ENCODE results near the gene SLC12A2. TPM values are rescaled to one million over a fixed set of nuclear protein-coding genes. Genes with fewer than 3 reads are reported as not detected.

SLC12A2 gene
- total and polyA plus RNA-seq, 2 donors from 2014 or later, result 3.8 to 21.0 TPM

GRCh38 chr5:128109766-128110165 lies 26.2 kb downstream of the SLC12A2 start:
- no peak for FAIRE-seq
- TF ChIP-seq, protein P1, sequence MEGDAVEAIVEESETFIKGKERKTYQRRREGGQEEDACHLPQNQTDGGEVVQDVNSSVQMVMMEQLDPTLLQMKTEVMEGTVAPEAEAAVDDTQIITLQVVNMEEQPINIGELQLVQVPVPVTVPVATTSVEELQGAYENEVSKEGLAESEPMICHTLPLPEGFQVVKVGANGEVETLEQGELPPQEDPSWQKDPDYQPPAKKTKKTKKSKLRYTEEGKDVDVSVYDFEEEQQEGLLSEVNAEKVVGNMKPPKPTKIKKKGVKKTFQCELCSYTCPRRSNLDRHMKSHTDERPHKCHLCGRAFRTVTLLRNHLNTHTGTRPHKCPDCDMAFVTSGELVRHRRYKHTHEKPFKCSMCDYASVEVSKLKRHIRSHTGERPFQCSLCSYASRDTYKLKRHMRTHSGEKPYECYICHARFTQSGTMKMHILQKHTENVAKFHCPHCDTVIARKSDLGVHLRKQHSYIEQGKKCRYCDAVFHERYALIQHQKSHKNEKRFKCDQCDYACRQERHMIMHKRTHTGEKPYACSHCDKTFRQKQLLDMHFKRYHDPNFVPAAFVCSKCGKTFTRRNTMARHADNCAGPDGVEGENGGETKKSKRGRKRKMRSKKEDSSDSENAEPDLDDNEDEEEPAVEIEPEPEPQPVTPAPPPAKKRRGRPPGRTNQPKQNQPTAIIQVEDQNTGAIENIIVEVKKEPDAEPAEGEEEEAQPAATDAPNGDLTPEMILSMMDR (IDR thresholded peaks at IDR 0.05; ENCODE audit: borderline replicate concordance, extremely low read depth, insufficient read depth), result no peak
- intact Hi-C loops (cut with DNase I), result no loop called here

DNA sequence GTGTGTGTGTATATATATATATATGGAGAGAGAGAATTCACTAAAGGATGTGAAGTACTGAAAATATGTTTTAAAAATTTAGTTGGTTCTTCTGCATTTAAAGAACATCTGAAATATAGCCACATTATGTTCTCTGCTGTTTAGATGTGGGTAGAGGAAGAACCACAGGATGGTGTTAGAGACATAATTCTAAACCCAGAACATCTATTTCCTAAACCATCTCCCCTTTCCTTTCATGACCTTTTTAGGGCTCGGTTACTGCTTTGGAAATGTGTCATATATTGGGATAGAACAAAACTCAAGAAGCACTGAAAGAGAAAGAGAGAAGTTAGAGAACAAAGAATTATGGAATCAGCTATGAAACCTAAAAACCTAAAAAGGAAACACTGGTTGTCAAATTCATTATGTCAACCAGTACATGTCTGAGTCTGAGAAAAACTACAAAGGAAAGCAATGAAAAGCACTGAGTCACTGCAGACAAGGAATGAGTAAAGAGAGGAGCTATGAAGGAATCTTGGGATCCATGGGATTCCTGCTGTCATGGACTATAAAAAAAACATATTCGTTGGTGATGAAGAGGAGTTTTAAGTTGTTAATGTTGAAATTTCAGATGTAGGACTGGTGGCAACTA lies 28.4 kb downstream of the SLC12A2 start:
- H3K4me3 ChIP-seq (ENCODE audit: low read length in 3 of 3), result no peak overlapping the region
- TF ChIP-seq, protein P1 (IDR thresholded peaks at IDR 0.05; ENCODE audit: borderline replicate concordance, extremely low read depth, insufficient read depth), result no peak
- no peak for DNase-seq
- FAIRE-seq, result no peak
- H3K36me3 ChIP-seq (ENCODE audit: control insufficient read depth in 2 of 3, insufficient read depth in 3 of 3, low read length in 3 of 3), result peaks cover 3 to 8% (median 6%) of the 10 kb centered on the region in 3 donors
- no peaks in the 10 kb centered on the region for H3K27me3 ChIP-seq (ENCODE audit: control insufficient read depth, insufficient read depth, low read length)
- no peak overlapping the region for H3K27ac ChIP-seq (ENCODE audit: low read depth in 2 of 2, low read length in 2 of 2)
- intact Hi-C loops (cut with DNase I), result no loop called here
- no peaks in the 10 kb centered on the region for H3K9me3 ChIP-seq (ENCODE audit: control insufficient read depth in 2 of 3, insufficient read depth in 1 of 3, low read length in 3 of 3)
- no peaks in the 10 kb centered on the region for H3K4me1 ChIP-seq (ENCODE audit: control insufficient read depth in 2 of 3, insufficient read depth in 2 of 3, low read depth in 1 of 3, low read length in 3 of 3)
- no peak overlapping the region for H3K9ac ChIP-seq (ENCODE audit: low read length in 3 of 3)

More at GRCh38 chr5:128109766-128110165, 26.2 kb downstream of the SLC12A2 start:
- H3K27me3 ChIP-seq (ENCODE audit: control insufficient read depth, insufficient read depth, low read length), result no peaks in the 10 kb centered on the region
- no peak overlapping the region for H3K4me3 ChIP-seq (ENCODE audit: low read length in 3 of 3)
- no peak for DNase-seq
- H3K27ac ChIP-seq (ENCODE audit: low read depth in 2 of 2, low read length in 2 of 2), result no peak overlapping the region
- H3K9ac ChIP-seq (ENCODE audit: low read length in 3 of 3), result no peak overlapping the region
- no peaks in the 10 kb centered on the region for H3K9me3 ChIP-seq (ENCODE audit: control insufficient read depth in 2 of 3, insufficient read depth in 1 of 3, low read length in 3 of 3)
- H3K4me1 ChIP-seq (ENCODE audit: control insufficient read depth in 2 of 3, insufficient read depth in 2 of 3, low read depth in 1 of 3, low read length in 3 of 3), result no peaks in the 10 kb centered on the region
- peaks cover 0 to 2% (median under 1%) of the 10 kb centered on the region in 3 donors for H3K36me3 ChIP-seq (ENCODE audit: control insufficient read depth in 2 of 3, insufficient read depth in 3 of 3, low read length in 3 of 3)

DNA sequence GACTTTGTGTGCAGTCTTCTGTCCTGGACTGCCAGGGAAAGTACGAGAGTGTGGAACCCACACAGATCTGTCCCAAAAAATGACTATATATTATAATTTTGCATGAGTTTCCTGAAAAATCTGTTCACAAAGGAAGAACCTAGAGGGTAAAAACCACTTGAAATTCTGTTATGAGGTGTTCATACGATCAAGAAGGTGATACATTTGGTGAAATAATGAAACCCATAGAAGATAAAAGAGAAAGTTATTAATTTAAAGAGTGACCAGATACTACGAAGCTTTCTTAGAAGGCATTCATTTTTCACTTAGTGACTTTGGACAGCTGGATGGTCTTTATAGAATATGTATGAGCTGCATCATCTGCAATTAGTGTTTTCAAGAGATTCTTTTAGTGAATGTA lies 32.9 kb downstream of the SLC12A2 start:
- Histone ChIP-seq H3K27ac (ENCODE audit: low read depth in 2 of 2, low read length in 2 of 2) (no peak overlapping the region), H3K9ac (ENCODE audit: low read length in 3 of 3) (no peak overlapping the region), H3K9me3 (ENCODE audit: control insufficient read depth in 2 of 3, insufficient read depth in 1 of 3, low read length in 3 of 3) (no peaks in the 10 kb centered on the region), H3K4me1 (ENCODE audit: control insufficient read depth in 2 of 3, insufficient read depth in 2 of 3, low read depth in 1 of 3, low read length in 3 of 3) (no peaks in the 10 kb centered on the region), H3K27me3 (ENCODE audit: control insufficient read depth, insufficient read depth, low read length) (no peaks in the 10 kb centered on the region), H3K36me3 (ENCODE audit: control insufficient read depth in 2 of 3, insufficient read depth in 3 of 3, low read length in 3 of 3) (peaks cover 3 to 8% (median 6%) of the 10 kb centered on the region in 3 donors), H3K4me3 (ENCODE audit: low read length in 3 of 3) (no peak overlapping the region)
- DNase-seq (no peak), FAIRE-seq (no peak)
- intact Hi-C loops (cut with DNase I), result no loop called here
- TF ChIP-seq, protein P1 (IDR thresholded peaks at IDR 0.05; ENCODE audit: borderline replicate concordance, extremely low read depth, insufficient read depth), result no peak

All from kidney (tissue), 14 donors.